Naive thymus-derived CD8-positive, alpha-beta T cell (primary cell): ENCODE measurements around the gene ANXA3. TPM values are rescaled to one million over a fixed set of nuclear protein-coding genes. Genes with fewer than 3 reads are reported as not detected.
"Not testable (repeated sequence)": the region's sequence is repeated elsewhere in the genome, so short reads cannot be mapped to it uniquely, and the experiment has no call there.

Experiments
- ATAC-seq, 2 donors: fragments of 150-1000 bp; cut with Tn5 transposase in 1 of 2; sonication (Bioruptor Pico), chemical (Tn5 transposase) in 1 of 2; 1 replicate in 1 of 2; 2 replicates in 1 of 2; pipeline ENCODE4 v1.10.0; 2021; ENCODE audit warnings: mild to moderate bottlenecking in 2 of 2, moderate library complexity in 2 of 2
- POLR2A ChIA-PET: fragments of 350-600 bp; sonication (Branson Sonifier 250); formaldehyde crosslinking; loops from one replicate; lab custom pipeline; 2021; ENCODE audit warnings: antibody characterized with exemption; lab: Charles Lee
- DNase-seq, 10 donors: peaks; one replicate each; pipeline versions ENCODE4 v3.0.0 to v3.0.0-alpha.2; 2020 to 2022
- H3K27ac Mint-ChIP-seq, 10 donors: one replicate each; pipeline ENCODE4 v1.8.0; 2020 to 2022; ENCODE audit warnings: mild to moderate bottlenecking in 10 of 10, mixed read lengths in 10 of 10, moderate library complexity in 4 of 10, inconsistent platforms in 1 of 10
- H3K27me3 Mint-ChIP-seq, 5 donors: one replicate each; pipeline ENCODE4 v1.8.0; 2021 to 2022; ENCODE audit warnings: mixed read lengths in 5 of 5
- H3K36me3 Mint-ChIP-seq, 3 donors: one replicate each; pipeline ENCODE4 v1.8.0; 2020 to 2022; ENCODE audit warnings: mixed read lengths in 3 of 3, mild to moderate bottlenecking in 2 of 3, inconsistent platforms in 1 of 3
- H3K4me1 Mint-ChIP-seq, 4 donors: one replicate each; pipeline ENCODE4 v1.8.0; 2021 to 2022; ENCODE audit warnings: mixed read lengths in 4 of 4
- H3K4me3 Mint-ChIP-seq, 10 donors: one replicate each; pipeline ENCODE4 v1.8.0; 2020 to 2022; ENCODE audit warnings: mild to moderate bottlenecking in 10 of 10, mixed read lengths in 10 of 10, moderate library complexity in 6 of 10, inconsistent platforms in 1 of 10
- H3K9me3 Mint-ChIP-seq, 9 donors: one replicate each; pipeline ENCODE4 v1.8.0; 2020 to 2022; ENCODE audit warnings: mixed read lengths in 9 of 9, mild to moderate bottlenecking in 3 of 9, inconsistent platforms in 1 of 9, moderate library complexity in 1 of 9
- polyA plus RNA-seq, 3 donors: library from polyadenylated mRNA; unstranded; fragments of 300-500 nt; fragmentation: Illumina TruSeq; gene quantifications; one replicate each; pipeline ENCODE4 v1.2.3, GENCODE V29; 2021
- total RNA-seq, 8 experiments: library from RNA in 2 of 8; stranded (reverse) in 2 of 8; gene quantifications; one replicate each; pipeline ENCODE4 v1.2.3 and lab custom pipeline; 2021 to 2026

ANXA3 gene
- total and polyA plus RNA-seq, 5 experiments from 2014 or later = not detected

GRCh38 chr4:78596111-78596742 lies 44.7 kb downstream of the ANXA3 start:
- POLR2A ChIA-PET = no interaction called here
- DNase-seq (no peak), ATAC-seq (no peak)
- Mint-ChIP-seq H3K9me3 (no peaks in the 10 kb centered on the region), H3K27me3 (peaks cover 0 to 5% (median 0%) of the 10 kb centered on the region in 5 donors), H3K27ac (peak overlapping the region in 1 of 10 donors; percentile 4), H3K4me1 (no peaks in the 10 kb centered on the region), H3K4me3 (no peak overlapping the region), H3K36me3 (peaks cover 0 to 4% (median 0%) of the 10 kb centered on the region in 3 donors)

- DNase-seq, H3K4me3 Mint-ChIP-seq, H3K9me3 Mint-ChIP-seq, H3K4me1 Mint-ChIP-seq, ATAC-seq, H3K27ac Mint-ChIP-seq, POLR2A ChIA-PET, H3K36me3 Mint-ChIP-seq: not testable (repeated sequence)
- peaks cover 0 to 15% (median 5%) of the 10 kb centered on the region in 5 donors for H3K27me3 Mint-ChIP-seq
These were observed 46.9 kb downstream of the ANXA3 start for GRCh38 chr4:78598431-78598830.

GRCh38 chr4:78599147-78599546 lies 47.6 kb downstream of the ANXA3 start:
- ATAC-seq (no peak), DNase-seq (no peak)
- POLR2A ChIA-PET = no interaction called here
- Mint-ChIP-seq H3K27me3 (peaks cover 0 to 19% (median 7%) of the 10 kb centered on the region in 5 donors), H3K4me3 (no peak overlapping the region), H3K4me1 (no peaks in the 10 kb centered on the region), H3K9me3 (no peaks in the 10 kb centered on the region), H3K36me3 (peaks cover 0 to 4% (median 0%) of the 10 kb centered on the region in 3 donors), H3K27ac (no peak overlapping the region)

GRCh38 chr4:78599931-78600375 lies 48.4 kb downstream of the ANXA3 start:
- H3K4me3 Mint-ChIP-seq = no peak overlapping the region
- DNase-seq (no peak), ATAC-seq (no peak)
- H3K27me3 Mint-ChIP-seq = peaks cover 0 to 19% (median 7%) of the 10 kb centered on the region in 5 donors
- H3K4me1 Mint-ChIP-seq = no peaks in the 10 kb centered on the region
- H3K36me3 Mint-ChIP-seq = peaks cover 0 to 4% (median 0%) of the 10 kb centered on the region in 3 donors
- POLR2A ChIA-PET = no interaction called here
- no peaks in the 10 kb centered on the region for H3K9me3 Mint-ChIP-seq
- no peak overlapping the region for H3K27ac Mint-ChIP-seq

- peaks cover 0 to 4% (median 0%) of the 10 kb centered on the region in 3 donors for H3K36me3 Mint-ChIP-seq
- ATAC-seq = no peak
- no peaks in the 10 kb centered on the region for H3K9me3 Mint-ChIP-seq
- POLR2A ChIA-PET = no interaction called here
- no peaks in the 10 kb centered on the region for H3K4me1 Mint-ChIP-seq
- no peak for DNase-seq
- no peak overlapping the region for H3K27ac Mint-ChIP-seq
- no peak overlapping the region for H3K4me3 Mint-ChIP-seq
- H3K27me3 Mint-ChIP-seq = peaks cover 0 to 19% (median 7%) of the 10 kb centered on the region in 5 donors
These were observed 49.4 kb downstream of the ANXA3 start for GRCh38 chr4:78601013-78601412.

- Mint-ChIP-seq H3K36me3 (peaks cover 0 to 4% (median 0%) of the 10 kb centered on the region in 3 donors), H3K9me3 (no peaks in the 10 kb centered on the region), H3K4me1 (no peaks in the 10 kb centered on the region), H3K4me3 (no peak overlapping the region), H3K27ac (no peak overlapping the region), H3K27me3 (peaks cover 0 to 19% (median 7%) of the 10 kb centered on the region in 5 donors)
- POLR2A ChIA-PET = no interaction called here
- DNase-seq (no peak), ATAC-seq (no peak)
These were observed 50.8 kb downstream of the ANXA3 start for GRCh38 chr4:78602334-78602733.

GRCh38 chr4:78603384-78603783 lies 51.8 kb downstream of the ANXA3 start:
- Mint-ChIP-seq H3K27ac (no peak overlapping the region), H3K4me1 (no peaks in the 10 kb centered on the region), H3K9me3 (no peaks in the 10 kb centered on the region), H3K36me3 (peaks cover 0 to 4% (median 0%) of the 10 kb centered on the region in 3 donors), H3K4me3 (no peak overlapping the region), H3K27me3 (peaks cover 0 to 19% (median 7%) of the 10 kb centered on the region in 5 donors)
- no peak for ATAC-seq
- POLR2A ChIA-PET = no interaction called here
- DNase-seq = no peak

GRCh38 chr4:78604988-78605387 lies 53.4 kb downstream of the ANXA3 start:
- H3K36me3 Mint-ChIP-seq = no peaks in the 10 kb centered on the region
- H3K27me3 Mint-ChIP-seq = peaks cover 0 to 17% (median 7%) of the 10 kb centered on the region in 5 donors
- ATAC-seq = no peak
- H3K4me1 Mint-ChIP-seq = peaks cover 0 to 9% (median 1%) of the 10 kb centered on the region in 4 donors
- H3K9me3 Mint-ChIP-seq = no peaks in the 10 kb centered on the region
- no peak overlapping the region for H3K4me3 Mint-ChIP-seq
- no peak for DNase-seq
- POLR2A ChIA-PET = no interaction called here
- H3K27ac Mint-ChIP-seq = peak overlapping the region in 1 of 10 donors; percentile 41

GRCh38 chr4:78606035-78606434 lies 54.5 kb downstream of the ANXA3 start:
- no peaks in the 10 kb centered on the region for H3K9me3 Mint-ChIP-seq
- no peaks in the 10 kb centered on the region for H3K36me3 Mint-ChIP-seq
- no peak overlapping the region for H3K4me3 Mint-ChIP-seq
- no peak for DNase-seq
- H3K27me3 Mint-ChIP-seq = peaks cover 0 to 14% (median 5%) of the 10 kb centered on the region in 5 donors
- no peak for ATAC-seq
- POLR2A ChIA-PET = no interaction called here
- H3K4me1 Mint-ChIP-seq = peaks cover 6 to 19% (median 10%) of the 10 kb centered on the region in 4 donors
- H3K27ac Mint-ChIP-seq = no peak overlapping the region

GRCh38 chr4:78606530-78607095 lies 55.0 kb downstream of the ANXA3 start:
- POLR2A ChIA-PET = no interaction called here
- ATAC-seq = no peak
- Mint-ChIP-seq H3K4me3 (no peak overlapping the region), H3K9me3 (no peaks in the 10 kb centered on the region), H3K27me3 (peaks cover 0 to 14% (median 5%) of the 10 kb centered on the region in 5 donors), H3K27ac (no peak overlapping the region), H3K36me3 (no peaks in the 10 kb centered on the region), H3K4me1 (peaks cover 7 to 25% (median 11%) of the 10 kb centered on the region in 4 donors)
- no peak for DNase-seq

- Mint-ChIP-seq H3K27me3 (peaks cover 0 to 2% (median 0%) of the 10 kb centered on the region in 5 donors), H3K36me3 (no peaks in the 10 kb centered on the region), H3K9me3 (no peaks in the 10 kb centered on the region), H3K4me1 (peaks cover 9 to 46% (median 26%) of the 10 kb centered on the region in 4 donors), H3K27ac (no peak overlapping the region), H3K4me3 (no peak overlapping the region)
- ATAC-seq (no peak), DNase-seq (no peak)
- POLR2A ChIA-PET = no interaction called here
These were observed 57.1 kb downstream of the ANXA3 start for GRCh38 chr4:78608684-78609083.

- Mint-ChIP-seq H3K27me3 (no peaks in the 10 kb centered on the region), H3K4me1 (peaks cover 9 to 54% (median 34%) of the 10 kb centered on the region in 4 donors), H3K27ac (peak overlapping the region in 1 of 10 donors; percentile 27), H3K4me3 (no peak overlapping the region), H3K36me3 (no peaks in the 10 kb centered on the region), H3K9me3 (no peaks in the 10 kb centered on the region)
- DNase-seq (no peak), ATAC-seq (no peak)
- POLR2A ChIA-PET = no interaction called here
These were observed 58.0 kb downstream of the ANXA3 start for GRCh38 chr4:78609580-78609979.

- Mint-ChIP-seq H3K4me3 (peak overlapping the region in 3 of 10 donors; percentile 19 to 22 (median 20)), H3K4me1 (peaks cover 9 to 55% (median 34%) of the 10 kb centered on the region in 4 donors), H3K36me3 (no peaks in the 10 kb centered on the region), H3K9me3 (no peaks in the 10 kb centered on the region), H3K27me3 (no peaks in the 10 kb centered on the region), H3K27ac (peak overlapping the region in 5 of 10 donors; percentile 27 to 77 (median 58))
- POLR2A ChIA-PET = no interaction called here
- DNase-seq (peak in 2 of 10 donors; percentile 20 to 29), ATAC-seq (peak; percentile 47 to 76)
These were observed 59.1 kb downstream of the ANXA3 start for GRCh38 chr4:78610546-78611214.
